GM18505 (cell line): ENCODE results near the gene TRIM40.

Experiments used
- ATAC-seq: cut with Tn5 transposase; IDR thresholded peaks from one replicate; pipeline ENCODE4 v1.9.1; 2021; ENCODE audit not compliant: unreplicated experiment
- POLR2A ChIP-seq: IDR thresholded peaks from 4 replicates; pipeline ENCODE4 v1.6.1; 2011; ENCODE audit warnings: borderline replicate concordance; ENCODE audit not compliant: insufficient read depth, insufficient read length; ENCODE audit errors: extremely low read depth

Gene TRIM40

GRCh38 chr6:30169658-30170614 is 34.0 kb downstream of the TRIM40 start:
- TF ChIP-seq POLR2A = no peak
- no peak for ATAC-seq

GRCh38 chr6:30171677-30172471 is 35.9 kb downstream of the TRIM40 start:
- TF ChIP-seq POLR2A = no peak
- no peak for ATAC-seq

- no peak for TF ChIP-seq POLR2A
- ATAC-seq = no peak
Observed at GRCh38 chr6:30172681-30173080, 36.7 kb downstream of the TRIM40 start.

GRCh38 chr6:30175765-30176164 is 39.8 kb downstream of the TRIM40 start:
- no peak for ATAC-seq
- TF ChIP-seq POLR2A = no peak

- no peak for TF ChIP-seq POLR2A
- ATAC-seq = no peak
Observed at GRCh38 chr6:30178837-30179236, 42.9 kb downstream of the TRIM40 start.

- no peak for TF ChIP-seq POLR2A
- no peak for ATAC-seq
Observed at GRCh38 chr6:30180145-30180544, 44.2 kb downstream of the TRIM40 start.

GRCh38 chr6:30184417-30185031 is 48.6 kb downstream of the TRIM40 start:
- ATAC-seq = no peak
- no peak for TF ChIP-seq POLR2A

GRCh38 chr6:30185846-30186484 is 50.0 kb downstream of the TRIM40 start:
- no peak for ATAC-seq
- no peak for TF ChIP-seq POLR2A

- ATAC-seq = no peak
- no peak for TF ChIP-seq POLR2A
Observed at GRCh38 chr6:30188541-30188940, 52.6 kb downstream of the TRIM40 start.

GRCh38 chr6:30192076-30192475 is 56.1 kb downstream of the TRIM40 start:
- ATAC-seq = no peak
- no peak for TF ChIP-seq POLR2A

- no peak for ATAC-seq
- TF ChIP-seq POLR2A = no peak
Observed at GRCh38 chr6:30194797-30195690, 59.1 kb downstream of the TRIM40 start.

GRCh38 chr6:30195951-30196350 is 60.0 kb downstream of the TRIM40 start:
- ATAC-seq = no peak
- no peak for TF ChIP-seq POLR2A

GRCh38 chr6:30196376-30196775 is 60.4 kb downstream of the TRIM40 start:
- no peak for TF ChIP-seq POLR2A
- no peak for ATAC-seq
